GM21576 (cell line): ENCODE measurements around the gene USP3.
"Not testable (repeated sequence)": the region's sequence is repeated elsewhere in the genome, so short reads cannot be mapped to it uniquely, and the experiment has no call there.

ENCODE experiments used
- ATAC-seq: cut with Tn5 transposase; IDR thresholded peaks from one replicate; pipeline ENCODE4 v1.9.1; 2021; ENCODE audit warnings: mild to moderate bottlenecking, moderate library complexity; ENCODE audit not compliant: unreplicated experiment

USP3 gene

GRCh38 chr15:63604281-63604680 is 99.9 kb downstream of the USP3 start:
- no peak for ATAC-seq

- ATAC-seq: no peak
Observed at GRCh38 chr15:63605036-63605435, 100.6 kb downstream of the USP3 start.

DNA sequence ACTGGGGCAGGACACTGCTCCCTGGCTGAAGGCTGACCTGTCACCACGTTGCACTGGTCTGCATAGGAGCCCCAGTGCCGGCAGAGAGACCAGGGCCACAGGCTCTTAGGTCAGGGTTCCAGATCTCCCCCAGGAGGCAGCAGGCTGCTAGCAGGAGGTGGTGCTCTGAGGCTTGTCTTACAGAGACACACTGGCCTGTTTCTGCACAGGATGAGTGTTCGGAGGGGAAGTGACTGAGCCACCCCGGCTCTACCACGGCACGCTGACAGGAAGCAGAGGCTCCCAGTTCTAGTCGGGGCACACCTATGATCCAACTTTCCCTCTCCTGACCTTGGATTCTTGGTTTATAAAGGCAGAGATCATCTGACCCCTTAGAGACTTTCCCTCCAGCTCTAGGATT is 101.4 kb downstream of the USP3 start:
- ATAC-seq: no peak

DNA sequence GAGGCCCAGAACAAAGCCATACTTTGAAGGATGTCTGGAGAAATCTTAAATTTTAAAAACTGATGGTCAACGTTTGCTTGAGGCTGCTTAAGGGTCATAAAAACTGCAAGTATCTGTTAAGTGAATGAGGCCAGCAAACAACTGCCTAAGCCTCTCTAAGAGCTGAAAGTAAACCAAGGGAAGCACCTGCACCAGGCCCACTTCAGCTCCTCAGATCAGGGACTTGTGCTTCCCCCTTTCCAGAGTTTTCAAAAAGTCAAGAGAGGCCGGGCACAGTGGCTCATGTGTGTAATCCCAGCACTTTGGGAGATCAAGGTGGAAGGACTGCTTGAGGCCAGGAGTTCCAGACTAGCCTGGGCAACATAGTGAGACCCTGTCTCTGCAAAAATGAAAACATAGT is 101.9 kb downstream of the USP3 start:
- no peak for ATAC-seq

DNA sequence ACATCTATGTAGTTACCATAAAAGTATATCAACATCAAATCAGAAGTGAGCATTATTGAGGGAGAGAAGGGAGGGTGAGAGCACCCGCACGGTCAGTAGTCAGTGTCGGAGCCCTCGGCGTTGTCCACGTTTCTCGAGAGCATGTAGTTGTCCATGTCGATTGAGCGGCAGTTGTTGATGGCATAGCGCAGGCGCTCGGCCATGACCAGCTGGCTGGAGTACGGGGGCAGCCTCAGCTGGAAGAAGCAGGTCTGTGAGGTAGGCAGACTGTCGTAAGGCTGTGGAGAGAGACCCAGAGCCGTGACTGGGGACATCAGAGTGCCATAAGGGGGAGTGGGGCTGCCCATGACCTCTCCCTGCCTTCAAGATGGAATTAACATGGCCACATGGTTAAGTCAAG is 104.6 kb downstream of the USP3 start:
- no peak for ATAC-seq

GRCh38 chr15:63609448-63609847 is 105.1 kb downstream of the USP3 start:
- ATAC-seq: no peak

GRCh38 chr15:63610209-63610841 is 105.9 kb downstream of the USP3 start:
- ATAC-seq: peak; percentile 62

DNA sequence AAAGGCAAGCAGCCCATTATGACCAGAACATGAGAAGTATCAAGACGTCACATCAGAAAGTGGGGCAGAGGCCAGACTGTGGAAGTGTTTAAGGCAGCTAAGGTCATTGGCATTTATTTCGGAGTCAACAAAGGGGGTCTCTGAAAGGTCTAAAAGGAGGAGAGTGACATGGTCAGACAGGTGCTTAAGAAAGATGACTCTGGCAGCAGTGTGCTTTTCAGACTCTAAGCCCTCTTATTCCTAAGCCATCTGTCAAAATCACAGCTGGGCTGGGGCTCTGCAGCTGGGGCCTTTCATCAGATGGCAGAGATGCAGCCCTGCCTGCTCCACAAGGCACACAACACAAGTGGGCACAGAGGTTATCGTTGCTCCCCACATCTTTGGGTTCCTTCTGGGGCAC is 106.8 kb downstream of the USP3 start:
- ATAC-seq: no peak

DNA sequence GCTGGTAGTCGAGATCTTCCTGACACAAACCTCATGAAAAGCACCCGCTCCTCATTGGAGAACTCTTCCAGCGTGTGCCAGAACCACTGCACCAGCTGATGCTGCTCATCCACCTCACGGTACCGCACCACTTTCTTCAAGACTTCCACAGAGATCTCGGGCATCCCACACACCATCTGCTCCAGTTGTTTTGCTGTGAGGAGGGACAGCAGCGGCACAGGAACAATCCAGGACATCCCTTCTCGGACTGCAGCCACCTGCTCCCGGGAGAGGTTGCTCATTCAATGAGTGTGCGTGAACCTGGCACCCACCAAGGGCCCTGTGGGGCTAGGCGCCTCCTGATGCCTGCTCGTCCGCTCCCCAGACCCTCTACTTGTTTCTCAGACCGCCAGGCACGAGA is 107.9 kb downstream of the USP3 start:
- no peak for ATAC-seq

GRCh38 chr15:63615935-63616334 is 111.5 kb downstream of the USP3 start:
- ATAC-seq: no peak

- ATAC-seq: not testable (repeated sequence)
Observed at GRCh38 chr15:63617147-63617546, 112.8 kb downstream of the USP3 start.

GRCh38 chr15:63617627-63618026 is 113.2 kb downstream of the USP3 start:
- ATAC-seq: not testable (repeated sequence)

DNA sequence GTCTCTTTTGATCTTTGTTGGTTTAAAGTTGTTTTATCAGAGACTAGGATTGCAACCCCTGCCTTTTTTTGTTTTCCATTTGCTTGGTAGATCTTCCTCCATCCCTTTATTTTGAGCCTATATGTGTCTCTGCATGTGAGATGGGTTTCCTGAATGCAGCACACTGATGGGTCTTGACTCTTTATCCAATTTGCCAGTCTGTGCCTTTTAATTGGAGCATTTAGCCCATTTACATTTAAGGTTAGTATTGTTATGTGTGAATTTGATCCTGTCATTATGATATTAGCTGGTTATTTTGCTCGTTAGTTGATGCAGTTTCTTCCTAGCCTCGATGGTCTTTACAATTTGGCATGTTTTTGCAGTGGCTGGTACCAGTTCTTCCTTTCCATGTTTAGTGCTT is 116.4 kb downstream of the USP3 start:
- ATAC-seq: not testable (repeated sequence)

GRCh38 chr15:63623232-63623969 is 119.0 kb downstream of the USP3 start:
- ATAC-seq: no peak

- peak; percentile 52 for ATAC-seq
Observed at GRCh38 chr15:63626955-63627354, 122.6 kb downstream of the USP3 start.

DNA sequence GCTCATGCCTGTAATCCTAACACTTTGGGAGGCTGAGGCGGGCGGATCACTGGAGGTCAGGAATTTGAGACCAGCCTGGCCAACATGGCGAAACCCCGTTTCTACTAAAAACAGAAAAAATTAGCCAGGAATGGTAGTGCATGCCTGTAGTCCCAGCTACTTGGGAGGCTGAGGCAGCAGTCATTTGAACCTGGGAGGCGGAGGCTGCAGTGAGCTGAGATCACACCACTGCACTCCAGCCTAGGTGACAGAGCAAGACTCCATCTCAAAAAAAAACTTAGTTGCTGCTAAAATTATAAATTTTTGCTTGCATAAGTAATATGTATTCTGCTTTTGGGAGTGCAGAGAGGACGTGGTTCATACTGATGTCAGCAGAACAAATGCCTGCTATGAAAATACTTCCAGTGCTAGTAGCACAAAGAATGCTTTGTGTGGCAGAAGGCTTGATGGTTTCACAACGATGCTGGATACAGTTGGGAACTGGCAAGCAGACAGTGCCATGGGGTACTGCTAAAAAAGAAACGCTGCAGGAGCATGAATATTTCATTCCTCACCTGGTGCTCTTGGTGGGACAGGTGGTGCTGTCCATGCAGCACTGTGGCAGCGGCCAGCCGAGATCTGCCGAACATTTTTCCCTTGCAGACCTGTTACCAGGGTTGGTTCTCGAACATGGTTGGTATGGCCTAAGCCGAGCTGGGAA is 123.9 kb downstream of the USP3 start:
- ATAC-seq: no peak

- no peak for ATAC-seq
Observed at GRCh38 chr15:63630036-63630751, 125.8 kb downstream of the USP3 start.

DNA sequence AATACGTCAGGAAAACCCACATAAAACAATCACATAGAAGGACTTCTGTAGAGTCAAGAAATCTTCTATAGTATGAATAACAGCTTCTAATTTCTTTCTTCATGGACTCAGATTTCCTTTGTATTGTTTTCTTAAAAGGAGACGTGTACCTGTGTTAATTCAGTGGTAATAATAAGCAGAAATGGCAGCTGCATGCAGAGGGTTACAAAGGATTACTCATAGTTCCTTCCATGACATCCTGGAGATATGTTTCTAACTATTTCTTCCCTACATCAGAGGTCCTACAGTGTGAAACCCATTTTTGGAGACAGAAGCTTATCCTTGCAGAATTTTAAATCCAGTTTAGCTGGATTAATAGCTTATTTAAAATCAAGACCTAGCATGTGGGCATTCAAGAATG is 128.9 kb downstream of the USP3 start:
- no peak for ATAC-seq

DNA sequence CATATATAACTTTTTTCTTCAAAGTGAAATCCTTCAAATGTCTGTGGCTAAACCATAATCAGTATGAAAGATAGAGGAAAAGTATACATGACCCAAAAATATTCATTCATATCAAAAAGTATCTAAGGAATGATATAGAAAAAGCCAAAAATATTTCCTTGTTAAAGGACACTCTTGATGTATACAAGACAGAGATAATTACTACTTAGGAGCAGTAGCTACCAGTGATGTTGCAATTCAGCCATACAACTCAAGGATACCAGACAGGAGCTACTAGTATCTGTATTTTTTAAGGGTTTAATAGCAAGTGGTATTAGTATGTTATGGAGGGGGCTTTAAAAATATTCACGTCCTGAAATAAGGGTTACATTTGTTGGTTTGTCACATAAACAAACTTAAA is 129.8 kb downstream of the USP3 start:
- ATAC-seq: no peak

- no peak for ATAC-seq
Observed at GRCh38 chr15:63636518-63637061, 132.2 kb downstream of the USP3 start.

DNA sequence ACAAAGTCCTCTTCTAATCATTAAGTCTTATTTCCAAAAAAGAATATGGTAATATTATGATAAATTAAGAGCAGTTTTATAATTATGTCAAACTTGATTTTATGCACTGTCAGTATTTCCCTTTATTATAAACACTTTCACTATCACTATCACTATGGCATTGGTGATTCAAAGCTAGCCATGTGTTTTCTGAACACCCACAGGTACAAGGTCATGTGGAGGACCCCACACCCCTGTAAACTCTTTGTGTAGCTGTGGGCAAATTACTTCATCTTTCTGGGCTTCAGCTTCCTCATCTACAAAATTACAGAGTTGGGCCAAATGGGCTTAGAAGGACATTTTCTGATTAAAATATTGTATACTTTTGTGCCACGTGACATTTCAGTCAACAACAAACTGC is 134.4 kb downstream of the USP3 start:
- ATAC-seq: no peak
